ENCODE data around the gene AHCY. TPM values are rescaled to one million over a fixed set of nuclear protein-coding genes. Genes with fewer than 3 reads are reported as not detected.
"Not testable (repeated sequence)": the region's sequence is repeated elsewhere in the genome, so short reads cannot be mapped to it uniquely, and the experiment has no call there.

AHCY gene
- total and polyA plus RNA-seq, 7 experiments from 2014 or later: 19.1 to 62.9 (median 24.6) TPM

DNA sequence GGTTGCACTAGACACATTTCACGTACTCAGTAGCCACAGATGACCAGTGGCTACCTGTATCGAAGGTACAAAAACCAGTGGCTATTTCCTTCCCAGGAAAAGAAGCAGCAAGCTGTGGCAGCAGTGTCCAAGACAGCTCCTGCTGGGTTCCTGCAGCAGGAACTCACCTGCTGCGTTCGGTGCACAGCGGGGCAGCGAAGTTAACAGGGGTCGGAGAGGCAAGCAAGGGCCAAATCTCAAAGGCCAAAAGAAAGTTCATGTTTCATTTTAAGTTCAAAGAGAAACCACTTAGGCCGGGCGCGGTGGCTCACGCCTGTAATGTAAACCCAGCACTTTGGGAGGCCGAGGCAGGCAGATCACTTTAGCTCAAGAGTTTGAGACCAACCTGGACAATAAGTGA is 35.0 kb downstream of the AHCY start:
- ChIA-PET POLR2A (no interaction called here), CTCF (no interaction called here)
- H3K9me3 Mint-ChIP-seq: no peaks in the 10 kb centered on the region
- no peak overlapping the region for H3K4me3 ChIP-seq (ENCODE audit: low read length)
- peak overlapping the region in 8 of 10 donors; percentile 25 to 79 (median 58) for H3K4me3 Mint-ChIP-seq
- no peak overlapping the region for H3K27ac Mint-ChIP-seq
- H3K36me3 ChIP-seq (ENCODE audit: control insufficient read depth in 2 of 3, insufficient read depth in 3 of 3, low read length in 3 of 3): no peaks in the 10 kb centered on the region
- H3K36me3 Mint-ChIP-seq: peaks cover 0 to 4% (median 0%) of the 10 kb centered on the region in 5 donors
- H3K27me3 ChIP-seq (ENCODE audit: control insufficient read depth in 2 of 2, insufficient read depth in 2 of 2, low read length in 2 of 2): no peaks in the 10 kb centered on the region
- H3K4me1 Mint-ChIP-seq: peaks cover 0 to 6% (median 3%) of the 10 kb centered on the region in 7 donors
- peaks cover 0 to 12% (median 0%) of the 10 kb centered on the region in 5 donors for H3K27me3 Mint-ChIP-seq
- no peaks in the 10 kb centered on the region for H3K9me3 ChIP-seq (ENCODE audit: control insufficient read depth in 2 of 3, low read length in 3 of 3)
- no peak overlapping the region for H3K27ac ChIP-seq (ENCODE audit: low read depth, low read length)
- intact Hi-C loops (cut with micrococcal nuclease): no loop called here
- ATAC-seq (no peak), DNase-seq (no peak)
- H3K4me1 ChIP-seq (ENCODE audit: control insufficient read depth in 2 of 2, insufficient read depth in 2 of 2, low read length in 2 of 2): no peaks in the 10 kb centered on the region

DNA sequence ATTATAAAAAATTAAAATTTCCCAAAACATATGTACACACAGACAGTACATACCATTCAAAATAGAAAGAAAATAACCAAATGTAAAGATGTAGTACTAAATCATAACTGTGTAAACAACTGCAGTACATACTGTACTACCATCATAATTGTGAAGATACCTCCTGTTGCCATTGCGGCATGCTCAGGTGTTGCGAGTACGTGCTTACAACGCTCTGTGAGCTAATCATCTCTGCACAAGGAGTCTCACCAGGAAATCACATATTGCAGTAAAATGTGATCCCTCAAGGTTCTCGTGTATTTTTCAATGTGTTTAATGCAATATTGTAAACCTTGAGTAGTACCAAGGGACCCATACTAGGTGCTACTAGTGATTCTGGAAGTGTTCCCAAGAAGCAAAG is 39.0 kb downstream of the AHCY start:
- Mint-ChIP-seq H3K27me3 (peaks cover 0 to 12% (median 0%) of the 10 kb centered on the region in 5 donors), H3K4me3 (no peak overlapping the region), H3K36me3 (peaks cover 0 to 4% (median 0%) of the 10 kb centered on the region in 5 donors), H3K27ac (no peak overlapping the region), H3K4me1 (peaks cover 0 to 10% (median under 1%) of the 10 kb centered on the region in 7 donors), H3K9me3 (no peaks in the 10 kb centered on the region)
- no peak overlapping the region for H3K27ac ChIP-seq (ENCODE audit: low read depth, low read length)
- no peaks in the 10 kb centered on the region for H3K27me3 ChIP-seq (ENCODE audit: control insufficient read depth in 2 of 2, insufficient read depth in 2 of 2, low read length in 2 of 2)
- H3K4me1 ChIP-seq (ENCODE audit: control insufficient read depth in 2 of 2, insufficient read depth in 2 of 2, low read length in 2 of 2): no peaks in the 10 kb centered on the region
- no peaks in the 10 kb centered on the region for H3K36me3 ChIP-seq (ENCODE audit: control insufficient read depth in 2 of 3, insufficient read depth in 3 of 3, low read length in 3 of 3)
- intact Hi-C loops (cut with micrococcal nuclease): no loop called here
- ChIA-PET CTCF (no interaction called here), POLR2A (no interaction called here)
- no peak overlapping the region for H3K4me3 ChIP-seq (ENCODE audit: low read length)
- ATAC-seq (no peak), DNase-seq (no peak)
- no peaks in the 10 kb centered on the region for H3K9me3 ChIP-seq (ENCODE audit: control insufficient read depth in 2 of 3, low read length in 3 of 3)

DNA sequence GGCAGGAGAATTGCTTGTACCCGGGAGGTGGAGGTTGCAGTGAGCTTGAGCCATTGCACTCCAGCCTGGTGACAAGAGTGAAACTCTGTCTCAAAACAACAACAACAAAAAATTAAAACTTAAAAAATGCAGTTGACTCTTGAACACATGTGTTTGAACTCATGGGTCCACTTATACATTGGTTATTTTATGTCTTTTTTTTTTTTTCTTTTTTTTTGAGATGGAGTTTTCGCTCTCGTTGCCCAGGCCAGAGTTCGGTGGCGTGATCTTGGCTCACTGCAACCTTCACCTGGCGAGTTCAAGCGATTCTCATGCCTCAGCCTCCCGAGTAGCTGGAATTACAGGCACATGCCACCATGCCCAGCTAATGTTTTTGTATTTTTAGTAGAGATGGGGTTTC is 39.7 kb downstream of the AHCY start:
- H3K27ac ChIP-seq (ENCODE audit: low read depth, low read length); POLR2A ChIA-PET; H3K4me1 ChIP-seq (ENCODE audit: control insufficient read depth in 2 of 2, insufficient read depth in 2 of 2, low read length in 2 of 2); DNase-seq; H3K9me3 ChIP-seq (ENCODE audit: control insufficient read depth in 2 of 3, low read length in 3 of 3); H3K9me3 Mint-ChIP-seq; H3K27me3 ChIP-seq (ENCODE audit: control insufficient read depth in 2 of 2, insufficient read depth in 2 of 2, low read length in 2 of 2); H3K4me3 Mint-ChIP-seq; CTCF ChIA-PET; H3K4me3 ChIP-seq (ENCODE audit: low read length); intact Hi-C loops (cut with micrococcal nuclease); H3K27ac Mint-ChIP-seq; H3K36me3 Mint-ChIP-seq; H3K36me3 ChIP-seq (ENCODE audit: control insufficient read depth in 2 of 3, insufficient read depth in 3 of 3, low read length in 3 of 3); ATAC-seq: not testable (repeated sequence)
- Mint-ChIP-seq H3K27me3 (peaks cover 0 to 10% (median 0%) of the 10 kb centered on the region in 5 donors), H3K4me1 (peaks cover 0 to 10% (median 0%) of the 10 kb centered on the region in 7 donors)

DNA sequence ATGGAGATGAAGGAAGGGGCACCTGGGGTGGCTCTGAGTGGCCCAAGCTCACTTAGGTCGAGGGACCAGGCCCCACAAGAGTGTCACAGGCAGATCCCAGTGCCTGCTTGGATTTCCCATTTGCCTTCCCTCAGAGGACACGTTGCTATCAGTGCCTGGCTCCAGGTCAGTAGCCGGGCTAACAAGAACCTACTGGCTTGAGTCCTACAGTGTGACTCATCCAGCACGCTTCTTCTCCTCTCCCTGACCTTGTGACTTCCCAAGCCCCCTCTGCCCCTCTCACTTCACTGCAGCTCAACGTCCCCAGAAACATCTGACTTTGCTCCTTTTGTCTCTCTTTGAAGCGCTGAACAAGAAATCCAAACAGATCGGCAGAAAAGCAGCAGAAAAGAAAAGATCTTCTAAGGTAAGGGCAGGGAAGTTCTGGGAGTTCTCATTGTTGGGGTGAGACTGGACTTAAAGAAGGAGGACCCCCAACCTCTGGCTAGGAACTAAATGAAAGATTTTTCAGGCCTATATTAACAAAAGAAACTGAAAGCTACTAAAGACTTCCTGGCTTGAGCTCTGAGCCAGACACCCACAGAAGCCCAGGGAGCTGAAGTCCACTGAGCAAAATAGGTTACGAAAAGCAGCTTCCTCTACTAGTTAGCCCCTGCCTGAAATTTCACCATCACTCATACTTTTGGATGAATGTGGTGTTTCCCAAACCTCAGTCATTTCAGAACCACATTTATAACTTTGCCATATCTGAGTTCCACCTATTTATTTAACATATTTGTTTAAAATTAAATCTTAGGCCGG is 40.5 kb downstream of the AHCY start:
- Histone ChIP-seq H3K27me3 (ENCODE audit: control insufficient read depth in 2 of 2, insufficient read depth in 2 of 2, low read length in 2 of 2) (no peaks in the 10 kb centered on the region), H3K27ac (ENCODE audit: low read depth, low read length) (no peak overlapping the region), H3K4me3 (ENCODE audit: low read length) (no peak overlapping the region), H3K36me3 (ENCODE audit: control insufficient read depth in 2 of 3, insufficient read depth in 3 of 3, low read length in 3 of 3) (no peaks in the 10 kb centered on the region), H3K4me1 (ENCODE audit: control insufficient read depth in 2 of 2, insufficient read depth in 2 of 2, low read length in 2 of 2) (no peaks in the 10 kb centered on the region), H3K9me3 (ENCODE audit: control insufficient read depth in 2 of 3, low read length in 3 of 3) (no peaks in the 10 kb centered on the region)
- intact Hi-C loops (cut with micrococcal nuclease): no loop called here
- peaks cover 0 to 6% (median 0%) of the 10 kb centered on the region in 5 donors for H3K27me3 Mint-ChIP-seq
- peak overlapping the region in 2 of 9 donors; percentile 7 to 24 for H3K27ac Mint-ChIP-seq
- ChIA-PET CTCF (no interaction called here), POLR2A (no interaction called here)
- ATAC-seq: peak; percentile 47
- H3K4me1 Mint-ChIP-seq: peaks cover 0 to 10% (median 0%) of the 10 kb centered on the region in 7 donors
- peaks cover 0 to 4% (median 0%) of the 10 kb centered on the region in 5 donors for H3K36me3 Mint-ChIP-seq
- H3K4me3 Mint-ChIP-seq: no peak overlapping the region
- DNase-seq: no peak
- H3K9me3 Mint-ChIP-seq: no peaks in the 10 kb centered on the region

DNA sequence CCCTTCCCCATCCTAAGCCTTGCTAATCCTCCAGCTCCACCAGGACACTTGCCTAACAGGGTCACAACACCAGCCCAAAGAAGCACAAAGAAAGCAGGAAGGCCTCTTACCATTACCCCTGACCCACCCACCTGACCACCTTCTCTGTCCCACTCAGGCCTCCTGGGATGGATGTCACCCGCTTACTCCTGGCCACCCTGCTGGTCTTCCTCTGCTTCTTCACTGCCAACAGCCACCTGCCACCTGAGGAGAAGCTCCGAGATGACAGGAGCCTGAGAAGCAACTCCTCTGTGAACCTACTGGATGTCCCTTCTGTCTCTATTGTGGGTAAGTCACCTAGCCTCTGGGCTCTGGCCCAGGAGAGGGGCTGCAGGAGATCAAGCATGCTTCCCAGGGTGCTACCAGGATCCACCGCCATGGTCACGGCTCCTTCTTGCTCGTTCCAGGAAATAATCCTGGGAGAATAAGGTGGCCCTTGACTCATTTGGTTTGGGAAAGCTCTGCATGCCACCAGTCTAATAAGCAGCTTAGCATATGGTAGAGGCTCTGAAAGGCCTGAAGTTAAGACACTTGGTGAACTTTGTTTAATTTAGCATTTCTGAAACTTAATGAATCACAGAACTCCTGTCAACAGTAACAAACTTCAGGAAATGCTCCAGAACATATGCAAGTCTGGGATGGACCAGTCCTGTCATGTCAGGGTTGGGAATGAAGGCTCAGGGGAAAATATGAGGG is 42.8 kb downstream of the AHCY start:
- no peak overlapping the region for H3K4me3 Mint-ChIP-seq
- Histone ChIP-seq H3K27ac (ENCODE audit: low read depth, low read length) (no peak overlapping the region), H3K4me1 (ENCODE audit: control insufficient read depth in 2 of 2, insufficient read depth in 2 of 2, low read length in 2 of 2) (no peaks in the 10 kb centered on the region), H3K9me3 (ENCODE audit: control insufficient read depth in 2 of 3, low read length in 3 of 3) (no peaks in the 10 kb centered on the region), H3K36me3 (ENCODE audit: control insufficient read depth in 2 of 3, insufficient read depth in 3 of 3, low read length in 3 of 3) (no peaks in the 10 kb centered on the region), H3K4me3 (ENCODE audit: low read length) (no peak overlapping the region), H3K27me3 (ENCODE audit: control insufficient read depth in 2 of 2, insufficient read depth in 2 of 2, low read length in 2 of 2) (no peaks in the 10 kb centered on the region)
- H3K9me3 Mint-ChIP-seq: no peaks in the 10 kb centered on the region
- H3K4me1 Mint-ChIP-seq: peaks cover 0 to 10% (median 0%) of the 10 kb centered on the region in 7 donors
- no peaks in the 10 kb centered on the region for H3K36me3 Mint-ChIP-seq
- ATAC-seq (no peak), DNase-seq (no peak)
- POLR2A ChIA-PET: no interaction called here
- CTCF ChIA-PET: interaction anchor here (0.5 kb wide), 1 partner anchor 68 kb away, joined by 5 read pairs; no protein-coding TSS in a partner anchor
- H3K27ac Mint-ChIP-seq: no peak overlapping the region
- H3K27me3 Mint-ChIP-seq: no peaks in the 10 kb centered on the region
- intact Hi-C loops (cut with micrococcal nuclease): no loop called here

DNA sequence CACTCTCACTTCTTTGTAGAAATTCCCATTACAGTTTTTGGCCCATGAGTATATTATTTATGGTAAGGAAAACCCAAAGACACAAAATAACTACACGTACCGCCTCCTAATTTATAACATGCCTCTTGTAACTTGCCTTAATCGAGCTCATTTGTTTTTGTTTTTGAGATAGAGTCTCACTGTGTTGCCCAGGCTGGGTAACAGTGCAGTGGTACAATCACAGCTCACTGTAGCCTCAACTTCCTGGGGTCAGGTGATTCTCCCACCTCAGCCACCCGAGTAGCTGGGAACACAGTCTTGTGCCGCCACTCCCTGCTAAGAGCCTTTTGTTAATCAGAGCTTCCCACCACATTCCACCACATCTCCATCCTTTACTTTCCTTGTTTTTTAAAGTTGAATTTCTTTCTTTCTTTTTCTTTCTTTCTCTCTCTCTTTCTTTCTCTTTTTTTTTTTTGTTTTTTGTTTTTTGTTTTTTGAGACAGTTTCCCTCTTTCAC is 46.5 kb downstream of the AHCY start:
- no peaks in the 10 kb centered on the region for H3K9me3 Mint-ChIP-seq
- POLR2A ChIA-PET: no interaction called here
- Histone ChIP-seq H3K36me3 (ENCODE audit: control insufficient read depth in 2 of 3, insufficient read depth in 3 of 3, low read length in 3 of 3) (no peaks in the 10 kb centered on the region), H3K27me3 (ENCODE audit: control insufficient read depth in 2 of 2, insufficient read depth in 2 of 2, low read length in 2 of 2) (no peaks in the 10 kb centered on the region), H3K4me3 (ENCODE audit: low read length) (no peak overlapping the region), H3K4me1 (ENCODE audit: control insufficient read depth in 2 of 2, insufficient read depth in 2 of 2, low read length in 2 of 2) (no peaks in the 10 kb centered on the region), H3K9me3 (ENCODE audit: control insufficient read depth in 2 of 3, low read length in 3 of 3) (no peaks in the 10 kb centered on the region), H3K27ac (ENCODE audit: low read depth, low read length) (no peak overlapping the region)
- H3K36me3 Mint-ChIP-seq: no peaks in the 10 kb centered on the region
- H3K27me3 Mint-ChIP-seq: no peaks in the 10 kb centered on the region
- H3K4me1 Mint-ChIP-seq: peaks cover 0 to 1% (median 0%) of the 10 kb centered on the region in 7 donors
- ATAC-seq (no peak), DNase-seq (no peak)
- no peak overlapping the region for H3K4me3 Mint-ChIP-seq
- no peak overlapping the region for H3K27ac Mint-ChIP-seq
- CTCF ChIA-PET: interaction anchor here (0.9 kb wide), 1 partner anchor 15 kb away, joined by 3 read pairs; the partner anchor contains the start of gene ASIP
- intact Hi-C loops (cut with micrococcal nuclease): no loop called here

Data from naive thymus-derived CD4-positive, alpha-beta T cell (primary cell).